KMS-11 (cell line): ENCODE data around the gene ENTPD6.

Source experiments
- H2AFZ ChIP-seq: fragments of 200-600 bp; sonication (generic); 2 replicates; pipeline ENCODE4 v1.6.1; 2016; ENCODE audit warnings: antibody characterized with exemption, mixed run types, low read depth
- H3K27ac ChIP-seq: fragments of 200-600 bp; sonication (generic); 2 replicates; pipeline ENCODE4 v1.6.1; 2016; ENCODE audit warnings: mild to moderate bottlenecking, mixed run types
- H3K27me3 ChIP-seq: fragments of 200-600 bp; sonication (generic); 2 replicates; pipeline ENCODE4 v1.6.1; 2017; ENCODE audit warnings: mild to moderate bottlenecking, low read depth, mixed run types, moderate library complexity; ENCODE audit not compliant: insufficient read depth
- H3K36me3 ChIP-seq: fragments of 200-600 bp; sonication (generic); 2 replicates; pipeline ENCODE4 v1.6.1; 2017; ENCODE audit warnings: mild to moderate bottlenecking, mixed run types; ENCODE audit not compliant: insufficient read depth
- H3K4me1 ChIP-seq: fragments of 200-600 bp; sonication (generic); 2 replicates; pipeline ENCODE4 v1.6.1; 2016; ENCODE audit warnings: mild to moderate bottlenecking, low read depth, mixed run types; ENCODE audit not compliant: poor library complexity, severe bottlenecking
- H3K4me2 ChIP-seq: fragments of 200-600 bp; sonication (generic); 2 replicates; pipeline ENCODE4 v1.7.0; 2016; ENCODE audit warnings: mild to moderate bottlenecking, mixed run types
- H3K4me3 ChIP-seq: fragments of 200-600 bp; sonication (generic); IDR thresholded peaks from 2 replicates; pipeline ENCODE4 v1.6.1; 2017; ENCODE audit warnings: low read depth, low read length, mixed read lengths; ENCODE audit not compliant: insufficient read depth
- H3K79me2 ChIP-seq: fragments of 200-600 bp; sonication (generic); 2 replicates; pipeline ENCODE4 v1.6.1; 2016; ENCODE audit warnings: low read depth, mixed run types; ENCODE audit not compliant: insufficient read depth
- H3K9ac ChIP-seq: fragments of 200-600 bp; sonication (generic); 2 replicates; pipeline ENCODE4 v1.6.1; 2016; ENCODE audit warnings: mild to moderate bottlenecking, mixed run types
- H4K20me1 ChIP-seq: fragments of 200-600 bp; sonication (generic); 2 replicates; pipeline ENCODE4 v1.6.1; 2016; ENCODE audit warnings: mild to moderate bottlenecking, mixed run types; ENCODE audit not compliant: insufficient read depth
- CTCF ChIP-seq: fragments of 200-600 bp; sonication (generic); conservative IDR thresholded peaks from 2 replicates; pipeline ENCODE4 v1.6.1; 2017; ENCODE audit warnings: low read depth, mild to moderate bottlenecking, antibody characterized with exemption, low read length, moderate library complexity, mixed read lengths

Gene ENTPD6

GRCh38 chr20:25212242-25212641 is 16.7 kb downstream of the ENTPD6 start:
- Histone ChIP-seq H3K79me2 (no peaks in the 10 kb centered on the region), H3K4me3 (no peak overlapping the region), H2AFZ (no peak overlapping the region), H3K27me3 (no peaks in the 10 kb centered on the region), H3K4me1 (no peaks in the 10 kb centered on the region), H3K4me2 (no peak overlapping the region), H3K9ac (no peak overlapping the region), H4K20me1 (no peaks in the 10 kb centered on the region), H3K27ac (no peak overlapping the region), H3K36me3 (no peaks in the 10 kb centered on the region)
- no peak for TF ChIP-seq CTCF

- H3K4me3 ChIP-seq = no peak overlapping the region
- no peak overlapping the region for H3K27ac ChIP-seq
- H3K79me2 ChIP-seq = no peaks in the 10 kb centered on the region
- no peak overlapping the region for H2AFZ ChIP-seq
- H3K4me2 ChIP-seq = no peak overlapping the region
- no peak for TF ChIP-seq CTCF
- no peaks in the 10 kb centered on the region for H3K4me1 ChIP-seq
- H4K20me1 ChIP-seq = no peaks in the 10 kb centered on the region
- H3K9ac ChIP-seq = no peak overlapping the region
- no peaks in the 10 kb centered on the region for H3K36me3 ChIP-seq
- H3K27me3 ChIP-seq = no peaks in the 10 kb centered on the region
Measured at GRCh38 chr20:25213566-25214425, 18.3 kb downstream of the ENTPD6 start.

DNA sequence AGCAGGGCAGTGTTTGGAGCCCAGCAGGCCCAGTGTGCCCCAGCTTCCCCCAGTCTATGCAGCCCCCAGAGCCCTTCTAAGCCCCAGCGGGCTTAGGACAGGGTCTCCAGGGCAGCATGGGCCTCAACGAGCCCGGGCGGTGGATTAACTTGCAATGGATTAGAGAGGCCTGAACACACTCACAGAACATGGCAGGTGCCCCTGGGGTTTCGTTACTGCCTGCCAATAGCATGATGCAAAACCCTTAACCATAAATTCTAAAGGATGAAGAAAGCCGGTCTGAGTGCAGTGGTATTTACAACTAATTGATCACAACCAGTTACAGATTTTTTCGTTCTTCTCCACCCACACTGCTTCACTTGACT is 18.9 kb downstream of the ENTPD6 start:
- H3K27ac ChIP-seq = no peak overlapping the region
- no peak overlapping the region for H3K4me3 ChIP-seq
- no peaks in the 10 kb centered on the region for H3K79me2 ChIP-seq
- H3K9ac ChIP-seq = no peak overlapping the region
- H3K36me3 ChIP-seq = no peaks in the 10 kb centered on the region
- no peaks in the 10 kb centered on the region for H3K27me3 ChIP-seq
- no peak for TF ChIP-seq CTCF
- no peak overlapping the region for H3K4me2 ChIP-seq
- H2AFZ ChIP-seq = no peak overlapping the region
- peaks cover 1% of the 10 kb centered on the region for H3K4me1 ChIP-seq
- H4K20me1 ChIP-seq = no peaks in the 10 kb centered on the region

DNA sequence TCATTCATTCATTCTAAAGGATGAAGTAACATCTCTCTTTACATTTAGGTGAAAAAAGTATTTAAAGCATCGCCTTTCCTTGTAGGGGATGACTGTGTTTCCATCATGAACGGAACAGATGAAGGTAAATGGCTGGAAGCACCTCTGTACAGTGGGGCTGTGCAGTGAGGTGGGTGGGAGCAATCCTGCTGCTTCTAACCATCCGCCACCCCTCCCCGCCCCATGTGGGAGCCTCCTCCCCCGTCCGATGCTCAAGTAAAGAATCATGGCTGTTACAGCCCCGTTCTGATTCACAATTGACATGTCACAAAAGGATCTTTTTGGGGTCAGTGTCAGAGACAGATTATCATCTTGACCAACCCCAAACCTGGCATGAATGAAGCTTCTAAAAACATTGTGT is 19.3 kb downstream of the ENTPD6 start:
- no peak overlapping the region for H3K4me2 ChIP-seq
- no peak overlapping the region for H3K9ac ChIP-seq
- H3K27me3 ChIP-seq = no peaks in the 10 kb centered on the region
- no peaks in the 10 kb centered on the region for H3K79me2 ChIP-seq
- TF ChIP-seq CTCF = no peak
- no peak overlapping the region for H2AFZ ChIP-seq
- H4K20me1 ChIP-seq = no peaks in the 10 kb centered on the region
- H3K4me1 ChIP-seq = peaks cover 5% of the 10 kb centered on the region
- no peak overlapping the region for H3K4me3 ChIP-seq
- H3K27ac ChIP-seq = no peak overlapping the region
- H3K36me3 ChIP-seq = no peaks in the 10 kb centered on the region
